ENCODE results near the gene FN3KRP.

Gene FN3KRP

GRCh38 chr17:82726427-82726826 lies 9.9 kb downstream of the FN3KRP start:
- no peak overlapping the region for H3K4me3 ChIP-seq (ENCODE audit: low read depth, low read length)
- DNase-seq (ENCODE audit: low read depth) = no peak
- no peak for TF ChIP-seq CTCF (conservative IDR thresholded peaks at IDR 0.05; ENCODE audit: low read depth, low read length)

- TF ChIP-seq CTCF (conservative IDR thresholded peaks at IDR 0.05; ENCODE audit: low read depth, low read length) = no peak
- DNase-seq (ENCODE audit: low read depth) = no peak
- no peak overlapping the region for H3K4me3 ChIP-seq (ENCODE audit: low read depth, low read length)
These were observed 13.2 kb downstream of the FN3KRP start for GRCh38 chr17:82729479-82730260.

- TF ChIP-seq CTCF (conservative IDR thresholded peaks at IDR 0.05; ENCODE audit: low read depth, low read length) = no peak
- no peak for DNase-seq (ENCODE audit: low read depth)
- no peak overlapping the region for H3K4me3 ChIP-seq (ENCODE audit: low read depth, low read length)
These were observed 15.7 kb downstream of the FN3KRP start for GRCh38 chr17:82732118-82732743.

GRCh38 chr17:82734987-82735866 lies 18.7 kb downstream of the FN3KRP start, which contains the start of gene FN3K:
Gene FN3K (plus strand): TSS chr17:82735615. CDS start chr17:82735637, 22 bp downstream.
- peak; percentile 72 for DNase-seq (ENCODE audit: low read depth)
- peak within 1 kb of the TSS; percentile 65 for H3K4me3 ChIP-seq (ENCODE audit: low read depth, low read length)
- TF ChIP-seq CTCF (conservative IDR thresholded peaks at IDR 0.05; ENCODE audit: low read depth, low read length) = no peak

- no peak for TF ChIP-seq CTCF (conservative IDR thresholded peaks at IDR 0.05; ENCODE audit: low read depth, low read length)
- no peak overlapping the region for H3K4me3 ChIP-seq (ENCODE audit: low read depth, low read length)
- no peak for DNase-seq (ENCODE audit: low read depth)
These were observed 20.1 kb downstream of the FN3KRP start for GRCh38 chr17:82736511-82737185.
